Inferior parietal cortex (tissue), 1 donor: ENCODE results near the gene PPWD1.
A peak's percentile ranks its signal among the peaks of the same experiment; 100 is the strongest.
"Not testable (repeated sequence)": the region's sequence is repeated elsewhere in the genome, so short reads cannot be mapped to it uniquely, and the experiment has no call there.

Experiments used
- DNase-seq: peaks from one replicate; pipeline ENCODE4 v3.0.0-alpha.2; 2016; ENCODE audit errors: extremely low spot score

The PPWD1 gene

GRCh38 chr5:65562731-65563701 is at the start of gene PPWD1, which contains the start of gene CENPK:
Gene PPWD1, plus strand, starts transcription at chr5:65563296. Its CDS starts 15 bp downstream, at chr5:65563311.
Gene CENPK, minus strand, starts transcription at chr5:65563168. Its CDS starts 8,261 bp downstream, at chr5:65554907.
- peak; percentile 96 for DNase-seq

- no peak for DNase-seq
Measured at GRCh38 chr5:65525726-65526125, 37.4 kb upstream of the PPWD1 start.

GRCh38 chr5:65530904-65531303 is 32.2 kb upstream of the PPWD1 start:
- no peak for DNase-seq

GRCh38 chr5:65535529-65535987 is 27.5 kb upstream of the PPWD1 start:
- DNase-seq = no peak

GRCh38 chr5:65539827-65540226 is 23.3 kb upstream of the PPWD1 start:
- no peak for DNase-seq

- no peak for DNase-seq
Measured at GRCh38 chr5:65544473-65544872, 18.6 kb upstream of the PPWD1 start.

- no peak for DNase-seq
Measured at GRCh38 chr5:65546141-65546540, 17.0 kb upstream of the PPWD1 start.

GRCh38 chr5:65548281-65548680 is 14.8 kb upstream of the PPWD1 start:
- DNase-seq = no peak

GRCh38 chr5:65553941-65554340 is 9.2 kb upstream of the PPWD1 start:
- no peak for DNase-seq

GRCh38 chr5:65555287-65555686 is 7.8 kb upstream of the PPWD1 start:
- DNase-seq = no peak

GRCh38 chr5:65556181-65556580 is 6.9 kb upstream of the PPWD1 start:
- no peak for DNase-seq

GRCh38 chr5:65556718-65557117 is 6.4 kb upstream of the PPWD1 start:
- no peak for DNase-seq

- DNase-seq = no peak
Measured at GRCh38 chr5:65563777-65564176, 681 bp downstream of the PPWD1 start.

- DNase-seq = no peak
Measured at GRCh38 chr5:65566505-65566904, 3.4 kb downstream of the PPWD1 start.

GRCh38 chr5:65570598-65571226 is 7.6 kb downstream of the PPWD1 start:
- no peak for DNase-seq

GRCh38 chr5:65577141-65577540 is 14.0 kb downstream of the PPWD1 start:
- DNase-seq = no peak

GRCh38 chr5:65588694-65589093 is 25.6 kb downstream of the PPWD1 start:
- no peak for DNase-seq

GRCh38 chr5:65601761-65602160 is 38.7 kb downstream of the PPWD1 start:
- not testable (repeated sequence) for DNase-seq

- no peak for DNase-seq
Measured at GRCh38 chr5:65611524-65611923, 48.4 kb downstream of the PPWD1 start.

GRCh38 chr5:65612298-65612907 is 49.3 kb downstream of the PPWD1 start:
- DNase-seq = no peak

GRCh38 chr5:65620021-65620420 is 56.9 kb downstream of the PPWD1 start:
- no peak for DNase-seq

GRCh38 chr5:65621961-65622360 is 58.9 kb downstream of the PPWD1 start:
- DNase-seq = not testable (repeated sequence)
